Endodermal cell (in vitro differentiated cells): ENCODE results near the gene RASAL1. TPM values are rescaled to one million over a fixed set of nuclear protein-coding genes. Genes with fewer than 3 reads are reported as not detected.

Source experiments
- DNase-seq: peaks from one replicate; pipeline ENCODE4 v3.0.0-alpha.2; 2017
- H3K27ac ChIP-seq: 2 replicates; pipeline ENCODE4 v1.5.1; 2013; ENCODE audit warnings: mild to moderate bottlenecking, low read depth, low read length, moderate library complexity
- H3K27me3 ChIP-seq: 2 replicates; pipeline ENCODE4 v1.6.1; 2013; ENCODE audit warnings: mild to moderate bottlenecking, low read length, moderate library complexity; ENCODE audit not compliant: insufficient read depth, control insufficient read depth, poor library complexity, severe bottlenecking
- H3K36me3 ChIP-seq: 2 replicates; pipeline ENCODE4 v1.7.0; 2013; ENCODE audit warnings: mild to moderate bottlenecking, low read length, moderate library complexity; ENCODE audit not compliant: control insufficient read depth, insufficient read depth
- H3K4me1 ChIP-seq: one replicate; pipeline ENCODE4 v1.7.0; 2013; ENCODE audit warnings: low read length; ENCODE audit not compliant: control insufficient read depth, insufficient read depth
- H3K4me3 ChIP-seq: 2 replicates; pipeline ENCODE4 v1.5.1; 2013; ENCODE audit warnings: mild to moderate bottlenecking, low read length, moderate library complexity
- H3K9ac ChIP-seq: 2 replicates; pipeline ENCODE4 v1.6.1; 2013; ENCODE audit warnings: mild to moderate bottlenecking, low read length, moderate library complexity; ENCODE audit not compliant: poor library complexity, severe bottlenecking; ENCODE audit errors: extremely low read depth
- H3K9me3 ChIP-seq: 2 replicates; pipeline ENCODE4 v1.6.1; 2013; ENCODE audit warnings: mild to moderate bottlenecking, low read length, moderate library complexity; ENCODE audit not compliant: control insufficient read depth
- H3K27ac Mint-ChIP-seq: 2 replicates; pipeline ENCODE4 v1.8.0; 2020; ENCODE audit warnings: mixed read lengths
- H3K27me3 Mint-ChIP-seq: 2 replicates; pipeline ENCODE4 v1.8.0; 2021; ENCODE audit warnings: mild to moderate bottlenecking, mixed read lengths; ENCODE audit not compliant: insufficient read depth
- H3K36me3 Mint-ChIP-seq: 2 replicates; pipeline ENCODE4 v1.8.0; 2020; ENCODE audit warnings: low read depth, mixed read lengths
- H3K4me1 Mint-ChIP-seq: 2 replicates; pipeline ENCODE4 v1.8.0; 2020; ENCODE audit warnings: mixed read lengths
- H3K4me3 Mint-ChIP-seq: 2 replicates; pipeline ENCODE4 v1.8.0; 2020; ENCODE audit warnings: mild to moderate bottlenecking, moderate library complexity, mixed read lengths
- H3K9me3 Mint-ChIP-seq: 2 replicates; pipeline ENCODE4 v1.8.0; 2020; ENCODE audit warnings: mild to moderate bottlenecking, mixed read lengths
- WGBS, 2 experiments: methylation state at CpG; one replicate each; pipeline versions ENCODE4 v1.1.5 to v1.1.7; 2013; ENCODE audit warnings: missing lambda C conversion rate in 2 of 2, mixed read lengths in 1 of 2; ENCODE audit not compliant: insufficient coverage in 1 of 2, insufficient read length in 1 of 2; 5-methylcytosine and 5-hydroxymethylcytosine counted together
- total RNA-seq, 2 donors: library from RNA; stranded (reverse); fragmentation: NEBNext Ultra II Directional in 1 of 2; extraction: Animal tissue kit (Norgen Biotek cat#: 25700) in 1 of 2; gene quantifications; 2 replicates in 1 of 2; 3 replicates in 1 of 2; pipeline ENCODE4 v1.2.1, GENCODE V29; 2021
- TF ChIP-seq, protein P1 (sequence below): fragments of 200-600 bp; sonication (generic); conservative IDR thresholded peaks from 2 replicates; pipeline ENCODE4 v1.5.0; 2021; ENCODE audit warnings: antibody characterized with exemption, mild to moderate bottlenecking

Gene RASAL1
- total RNA-seq, 2 donors from 2014 or later: 0.77 to 1.4 TPM

GRCh38 chr12:113172185-113172584 lies 36.6 kb upstream of the RASAL1 start:
- H3K4me3 Mint-ChIP-seq: no peak overlapping the region
- H3K9me3 ChIP-seq: no peaks in the 10 kb centered on the region
- H3K4me3 ChIP-seq: no peak overlapping the region
- H3K9ac ChIP-seq: no peak overlapping the region
- H3K27me3 ChIP-seq: no peaks in the 10 kb centered on the region
- 96% methylated on average over 17 to 20 of the region's 20 CpGs for WGBS, 2 experiments
- H3K9me3 Mint-ChIP-seq: no peaks in the 10 kb centered on the region
- H3K27ac Mint-ChIP-seq: peak overlapping the region; percentile 64
- TF ChIP-seq, protein P1, sequence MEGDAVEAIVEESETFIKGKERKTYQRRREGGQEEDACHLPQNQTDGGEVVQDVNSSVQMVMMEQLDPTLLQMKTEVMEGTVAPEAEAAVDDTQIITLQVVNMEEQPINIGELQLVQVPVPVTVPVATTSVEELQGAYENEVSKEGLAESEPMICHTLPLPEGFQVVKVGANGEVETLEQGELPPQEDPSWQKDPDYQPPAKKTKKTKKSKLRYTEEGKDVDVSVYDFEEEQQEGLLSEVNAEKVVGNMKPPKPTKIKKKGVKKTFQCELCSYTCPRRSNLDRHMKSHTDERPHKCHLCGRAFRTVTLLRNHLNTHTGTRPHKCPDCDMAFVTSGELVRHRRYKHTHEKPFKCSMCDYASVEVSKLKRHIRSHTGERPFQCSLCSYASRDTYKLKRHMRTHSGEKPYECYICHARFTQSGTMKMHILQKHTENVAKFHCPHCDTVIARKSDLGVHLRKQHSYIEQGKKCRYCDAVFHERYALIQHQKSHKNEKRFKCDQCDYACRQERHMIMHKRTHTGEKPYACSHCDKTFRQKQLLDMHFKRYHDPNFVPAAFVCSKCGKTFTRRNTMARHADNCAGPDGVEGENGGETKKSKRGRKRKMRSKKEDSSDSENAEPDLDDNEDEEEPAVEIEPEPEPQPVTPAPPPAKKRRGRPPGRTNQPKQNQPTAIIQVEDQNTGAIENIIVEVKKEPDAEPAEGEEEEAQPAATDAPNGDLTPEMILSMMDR: no peak
- DNase-seq: no peak
- H3K36me3 ChIP-seq: peaks cover 68% of the 10 kb centered on the region
- no peaks in the 10 kb centered on the region for H3K27me3 Mint-ChIP-seq
- H3K27ac ChIP-seq: no peak overlapping the region
- H3K36me3 Mint-ChIP-seq: peaks cover 73% of the 10 kb centered on the region
- no peaks in the 10 kb centered on the region for H3K4me1 Mint-ChIP-seq
- H3K4me1 ChIP-seq: no peaks in the 10 kb centered on the region

GRCh38 chr12:113171543-113171942 lies 36.0 kb upstream of the RASAL1 start:
- Histone ChIP-seq H3K4me1 (no peaks in the 10 kb centered on the region), H3K27me3 (no peaks in the 10 kb centered on the region), H3K9me3 (no peaks in the 10 kb centered on the region), H3K27ac (no peak overlapping the region), H3K4me3 (no peak overlapping the region), H3K36me3 (peaks cover 64% of the 10 kb centered on the region), H3K9ac (no peak overlapping the region)
- Mint-ChIP-seq H3K9me3 (no peaks in the 10 kb centered on the region), H3K4me3 (no peak overlapping the region), H3K27ac (no peak overlapping the region), H3K36me3 (peaks cover 71% of the 10 kb centered on the region), H3K27me3 (no peaks in the 10 kb centered on the region), H3K4me1 (no peaks in the 10 kb centered on the region)
- TF ChIP-seq, protein P1: no peak
- no peak for DNase-seq
- 96 to 98% methylated on average over 5 to 9 of the region's 9 CpGs for WGBS, 2 experiments

DNA sequence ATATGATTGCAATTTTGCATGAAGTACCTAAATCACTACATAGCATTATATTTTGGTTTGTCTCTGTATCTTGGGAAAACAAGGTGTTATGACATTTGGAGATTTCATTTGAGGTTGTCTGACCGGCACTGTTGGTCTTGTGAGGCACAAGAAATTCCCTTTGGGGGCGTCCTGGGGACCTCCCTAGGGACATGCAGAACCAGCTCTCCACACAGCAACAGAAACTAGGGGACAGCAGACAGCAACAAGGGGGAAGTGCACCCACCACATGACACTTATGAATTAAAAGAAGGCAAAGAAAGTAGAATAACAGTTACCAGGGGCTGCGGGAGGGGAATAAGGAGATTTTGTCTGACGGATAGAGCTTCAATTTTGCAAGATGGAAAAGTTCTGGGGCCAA lies 35.4 kb upstream of the RASAL1 start:
- peaks cover 72% of the 10 kb centered on the region for H3K36me3 Mint-ChIP-seq
- no peak overlapping the region for H3K27ac Mint-ChIP-seq
- TF ChIP-seq, protein P1: no peak
- no peaks in the 10 kb centered on the region for H3K9me3 Mint-ChIP-seq
- no peaks in the 10 kb centered on the region for H3K4me1 ChIP-seq
- no peak overlapping the region for H3K4me3 Mint-ChIP-seq
- H3K27me3 ChIP-seq: no peaks in the 10 kb centered on the region
- H3K4me1 Mint-ChIP-seq: no peaks in the 10 kb centered on the region
- no peak for DNase-seq
- no peak overlapping the region for H3K4me3 ChIP-seq
- peaks cover 69% of the 10 kb centered on the region for H3K36me3 ChIP-seq
- WGBS, 2 experiments: 95 to 100% methylated on average over 2 to 4 of the region's 4 CpGs
- H3K9ac ChIP-seq: no peak overlapping the region
- H3K27me3 Mint-ChIP-seq: no peaks in the 10 kb centered on the region
- H3K27ac ChIP-seq: no peak overlapping the region
- H3K9me3 ChIP-seq: no peaks in the 10 kb centered on the region
